ENCODE measurements around the gene PURB.

- no peak for TF ChIP-seq GATA3 (IDR thresholded peaks at IDR 0.05; ENCODE audit: low read depth, low read length)
- no peak for TF ChIP-seq GATA2 (IDR thresholded peaks at IDR 0.05; ENCODE audit: low read depth, low read length)
Observed at GRCh38 chr7:44882899-44883298, 2.4 kb downstream of the PURB start.

All from SH-SY5Y (cell line).